ENCODE measurements around the gene RNF7.
A peak's percentile ranks its signal among the peaks of the same experiment; 100 is the strongest.
"Not testable (repeated sequence)": the region's sequence is repeated elsewhere in the genome, so short reads cannot be mapped to it uniquely, and the experiment has no call there.

Gene RNF7

GRCh38 chr3:141739731-141740130, 1.6 kb downstream of the RNF7 start:
- H3K27ac ChIP-seq: peak overlapping the region; percentile 66
- DNase-seq (ENCODE audit: low spot score): no peak
- ChIA-PET CTCF (interaction anchor here (0.6 to 3.3 kb wide), 3 partner anchors 136 to 173 kb away, joined by 3 to 37 read pairs (median 7); partner anchors contain the start of gene ATP1B3), POLR2A (ENCODE audit: low non-redundant PET) (interaction anchor here (1.5 kb wide), 1 partner anchor 136 kb away, joined by 7 read pairs; no protein-coding TSS in a partner anchor)
- no peak for TF ChIP-seq CTCF (conservative IDR thresholded peaks at IDR 0.05; ENCODE audit: low read depth)

GRCh38 chr3:141740349-141740748, 2.3 kb downstream of the RNF7 start:
- TF ChIP-seq CTCF (conservative IDR thresholded peaks at IDR 0.05; ENCODE audit: low read depth): no peak
- ChIA-PET CTCF (interaction anchor here (0.6 to 3.3 kb wide), 2 partner anchors 136 to 145 kb away, joined by 3 to 37 read pairs; partner anchors contain the start of gene ATP1B3), POLR2A (ENCODE audit: low non-redundant PET) (interaction anchor here (1.5 kb wide), 1 partner anchor 135 kb away, joined by 7 read pairs; no protein-coding TSS in a partner anchor)
- DNase-seq (ENCODE audit: low spot score): no peak
- H3K27ac ChIP-seq: no peak overlapping the region

GRCh38 chr3:141743305-141743704, 5.2 kb downstream of the RNF7 start:
- no peak for DNase-seq (ENCODE audit: low spot score)
- TF ChIP-seq CTCF (conservative IDR thresholded peaks at IDR 0.05; ENCODE audit: low read depth): no peak
- no peak overlapping the region for H3K27ac ChIP-seq
- POLR2A ChIA-PET (ENCODE audit: low non-redundant PET): no interaction called here
- CTCF ChIA-PET: no interaction called here

- POLR2A ChIA-PET (ENCODE audit: low non-redundant PET): interaction anchor here (0.7 kb wide), 1 partner anchor 435 kb away, joined by 4 read pairs; no protein-coding TSS in a partner anchor
- no peak for TF ChIP-seq CTCF (conservative IDR thresholded peaks at IDR 0.05; ENCODE audit: low read depth)
- DNase-seq (ENCODE audit: low spot score): no peak
- H3K27ac ChIP-seq: no peak overlapping the region
- CTCF ChIA-PET: interaction anchor here (1.0 to 2.1 kb wide), 2 partner anchors 8 to 166 kb away, joined by 5 to 6 read pairs; partner anchors contain the start of gene RNF7
Measured at GRCh38 chr3:141746962-141747361, 8.9 kb downstream of the RNF7 start.

GRCh38 chr3:141753399-141753798, 15.3 kb downstream of the RNF7 start:
- TF ChIP-seq CTCF (conservative IDR thresholded peaks at IDR 0.05; ENCODE audit: low read depth): no peak
- no peak for DNase-seq (ENCODE audit: low spot score)
- CTCF ChIA-PET: interaction anchor here (0.6 to 0.7 kb wide), 2 partner anchors 88 to 439 kb away, joined by 3 read pairs; no protein-coding TSS in a partner anchor
- no peak overlapping the region for H3K27ac ChIP-seq
- POLR2A ChIA-PET (ENCODE audit: low non-redundant PET): no interaction called here

- POLR2A ChIA-PET (ENCODE audit: low non-redundant PET): no interaction called here
- DNase-seq (ENCODE audit: low spot score): no peak
- no peak overlapping the region for H3K27ac ChIP-seq
- CTCF ChIA-PET: no interaction called here
- no peak for TF ChIP-seq CTCF (conservative IDR thresholded peaks at IDR 0.05; ENCODE audit: low read depth)
Measured at GRCh38 chr3:141754032-141754431, 15.9 kb downstream of the RNF7 start.

- POLR2A ChIA-PET (ENCODE audit: low non-redundant PET); DNase-seq (ENCODE audit: low spot score): not testable (repeated sequence)
- peak overlapping the region; percentile 24; the same call in 1 of the 2 replicates for H3K27ac ChIP-seq
- CTCF ChIA-PET: interaction anchor here (0.7 kb wide), 1 partner anchor 109 kb away, joined by 3 read pairs; no protein-coding TSS in a partner anchor
Measured at GRCh38 chr3:141762552-141762951, 24.5 kb downstream of the RNF7 start.
